Upper lobe of left lung (tissue), 4 donors: ENCODE data around the gene USPL1.

ENCODE experiments used
- CTCF ChIP-seq, 6 experiments: fragments of 450-650 bp in 4 of 6; fragments of 200-600 bp in 2 of 6; sonication (generic) in 2 of 6; IDR thresholded peaks; one replicate each; pipeline ENCODE4 v1.5.1; 2016 to 2019; ENCODE audit warnings: antibody characterized with exemption in 6 of 6
- POLR2A ChIP-seq, 4 donors: fragments of 450-650 bp; IDR thresholded peaks; one replicate each; pipeline ENCODE4 v1.5.1; 2016 to 2017; ENCODE audit warnings: antibody characterized with exemption in 4 of 4, mild to moderate bottlenecking in 2 of 4

- no peak for TF ChIP-seq CTCF (IDR thresholded peaks at IDR 0.05)
- TF ChIP-seq POLR2A (IDR thresholded peaks at IDR 0.05): no peak
Observed at GRCh38 chr13:30700364-30700763, 82.6 kb downstream of the USPL1 start.
